Peyer's patch (tissue), 4 donors: Measurements from ENCODE around the gene LACC1. TPM values are rescaled to one million over a fixed set of nuclear protein-coding genes. Genes with fewer than 3 reads are reported as not detected.

Experiments
- DNase-seq, 3 donors: peaks; one replicate each; pipeline ENCODE4 v3.0.0-alpha.2; 2017 to 2019
- H3K27ac ChIP-seq, 4 donors: fragments of 200-600 bp; sonication (generic); one replicate each; pipeline ENCODE4 v1.5.1; 2016 to 2019
- H3K27me3 ChIP-seq, 2 donors: fragments of 200-600 bp; sonication (generic); one replicate each; pipeline ENCODE4 v1.5.1; 2019
- H3K36me3 ChIP-seq, 3 donors: fragments of 200-600 bp; sonication (generic); one replicate each; pipeline ENCODE4 v1.5.1; 2016 to 2019
- H3K4me1 ChIP-seq, 4 donors: fragments of 200-600 bp; sonication (generic); one replicate each; pipeline ENCODE4 v1.5.1; 2016 to 2019
- H3K4me3 ChIP-seq, 4 donors: fragments of 200-600 bp; sonication (generic); 1 replicate in 3 of 4; 2 replicates in 1 of 4; pipeline ENCODE4 v1.5.1; 2016 to 2019; ENCODE audit warnings: mild to moderate bottlenecking in 1 of 4
- H3K9me3 ChIP-seq, 4 donors: fragments of 200-600 bp; sonication (generic); one replicate each; pipeline ENCODE4 v1.5.1; 2016 to 2019; ENCODE audit warnings: mild to moderate bottlenecking in 1 of 4
- POLR2A ChIP-seq, 2 donors: fragments of 450-650 bp; IDR thresholded peaks; one replicate each; pipeline ENCODE4 v1.5.1; 2017; ENCODE audit warnings: antibody characterized with exemption in 2 of 2, mild to moderate bottlenecking in 2 of 2, moderate library complexity in 2 of 2
- total RNA-seq, 4 donors: library from RNA; depleted of rRNA; stranded (reverse); fragments of >200 nt; gene quantifications; one replicate each; pipeline ENCODE4 v1.1.0, GENCODE V29; 2016
- TF ChIP-seq, protein P1 (sequence below), 6 experiments: fragments of 450-650 bp in 4 of 6; fragments of 200-600 bp in 2 of 6; sonication (generic) in 1 of 6; IDR thresholded peaks; one replicate each; pipeline ENCODE4 v1.5.1; 2017 to 2019; ENCODE audit warnings: antibody characterized with exemption in 6 of 6, mild to moderate bottlenecking in 3 of 6, moderate library complexity in 1 of 6

LACC1 gene
- total RNA-seq, result 10 to 100 TPM in 3 of 4 donors, 1 to 10 TPM in 1; 7.9 to 24.8 (median 17.4) TPM

DNA sequence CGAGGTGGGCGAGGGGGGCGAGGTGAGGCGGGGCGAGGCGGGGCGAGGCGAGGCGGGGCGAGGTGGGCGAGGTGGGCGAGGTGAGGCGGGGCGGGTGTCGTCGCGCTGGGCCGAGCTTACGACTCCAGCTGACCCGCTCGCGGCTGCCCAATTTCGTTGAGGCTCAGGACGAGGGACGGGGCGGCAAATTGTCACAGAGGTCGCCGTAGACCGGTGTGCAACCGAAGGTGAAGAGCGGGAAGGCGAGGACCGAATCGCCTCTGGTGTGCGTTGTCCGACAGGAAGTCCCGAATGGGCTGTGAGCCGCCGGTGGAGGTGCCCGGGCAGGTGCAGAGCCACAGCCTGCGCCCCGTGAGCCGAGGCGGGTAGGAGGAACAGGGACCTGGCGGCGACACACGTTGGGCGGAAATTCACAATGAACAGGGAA is at the start of gene LACC1:
Gene LACC1, plus strand, starts transcription at position 150 of the 427 bp plus-strand sequence. CDS start 1,082 bp downstream, outside the sequence.
- Histone ChIP-seq H3K4me3 (peak within 1 kb of the TSS; percentile 76 to 92 (median 80)), H3K9me3 (no peaks in the 10 kb centered on the region), H3K36me3 (no peaks in the 10 kb centered on the region), H3K4me1 (peaks cover 0 to 13% (median 7%) of the 10 kb centered on the region in 4 donors), H3K27ac (peak within 1 kb of the TSS; percentile 86 to 98 (median 96)), H3K27me3 (no peaks in the 10 kb centered on the region)
- peak in 2 of 3 donors; percentile 62 to 73 for DNase-seq
- TF ChIP-seq POLR2A (IDR thresholded peaks at IDR 0.05), result no peak
- TF ChIP-seq, protein P1, sequence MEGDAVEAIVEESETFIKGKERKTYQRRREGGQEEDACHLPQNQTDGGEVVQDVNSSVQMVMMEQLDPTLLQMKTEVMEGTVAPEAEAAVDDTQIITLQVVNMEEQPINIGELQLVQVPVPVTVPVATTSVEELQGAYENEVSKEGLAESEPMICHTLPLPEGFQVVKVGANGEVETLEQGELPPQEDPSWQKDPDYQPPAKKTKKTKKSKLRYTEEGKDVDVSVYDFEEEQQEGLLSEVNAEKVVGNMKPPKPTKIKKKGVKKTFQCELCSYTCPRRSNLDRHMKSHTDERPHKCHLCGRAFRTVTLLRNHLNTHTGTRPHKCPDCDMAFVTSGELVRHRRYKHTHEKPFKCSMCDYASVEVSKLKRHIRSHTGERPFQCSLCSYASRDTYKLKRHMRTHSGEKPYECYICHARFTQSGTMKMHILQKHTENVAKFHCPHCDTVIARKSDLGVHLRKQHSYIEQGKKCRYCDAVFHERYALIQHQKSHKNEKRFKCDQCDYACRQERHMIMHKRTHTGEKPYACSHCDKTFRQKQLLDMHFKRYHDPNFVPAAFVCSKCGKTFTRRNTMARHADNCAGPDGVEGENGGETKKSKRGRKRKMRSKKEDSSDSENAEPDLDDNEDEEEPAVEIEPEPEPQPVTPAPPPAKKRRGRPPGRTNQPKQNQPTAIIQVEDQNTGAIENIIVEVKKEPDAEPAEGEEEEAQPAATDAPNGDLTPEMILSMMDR (IDR thresholded peaks at IDR 0.05), result no peak

DNA sequence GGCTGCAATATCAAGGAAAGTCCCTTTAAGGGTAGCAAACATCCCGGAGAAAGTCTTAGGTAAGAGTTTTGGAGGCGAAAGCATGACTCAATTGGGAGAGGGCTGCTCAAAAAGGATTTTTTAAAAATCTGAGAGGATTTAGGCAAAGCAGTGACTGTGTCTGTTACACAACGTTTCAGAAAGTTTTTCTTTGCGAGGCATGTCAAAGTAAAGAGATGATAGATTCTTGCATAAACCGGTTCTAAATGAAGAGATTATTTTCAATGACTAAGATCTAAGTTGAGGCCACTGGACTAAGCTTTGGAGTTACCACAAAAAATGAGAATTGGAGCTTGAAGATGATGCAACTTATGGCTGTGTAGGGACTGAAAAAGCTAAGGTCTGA is 49.2 kb upstream of the LACC1 start:
- Histone ChIP-seq H3K9me3 (no peaks in the 10 kb centered on the region), H3K4me3 (no peak overlapping the region), H3K36me3 (no peaks in the 10 kb centered on the region), H3K27ac (no peak overlapping the region), H3K27me3 (no peaks in the 10 kb centered on the region), H3K4me1 (no peaks in the 10 kb centered on the region)
- no peak for TF ChIP-seq POLR2A (IDR thresholded peaks at IDR 0.05)
- TF ChIP-seq, protein P1 (IDR thresholded peaks at IDR 0.05), result no peak
- no peak for DNase-seq

DNA sequence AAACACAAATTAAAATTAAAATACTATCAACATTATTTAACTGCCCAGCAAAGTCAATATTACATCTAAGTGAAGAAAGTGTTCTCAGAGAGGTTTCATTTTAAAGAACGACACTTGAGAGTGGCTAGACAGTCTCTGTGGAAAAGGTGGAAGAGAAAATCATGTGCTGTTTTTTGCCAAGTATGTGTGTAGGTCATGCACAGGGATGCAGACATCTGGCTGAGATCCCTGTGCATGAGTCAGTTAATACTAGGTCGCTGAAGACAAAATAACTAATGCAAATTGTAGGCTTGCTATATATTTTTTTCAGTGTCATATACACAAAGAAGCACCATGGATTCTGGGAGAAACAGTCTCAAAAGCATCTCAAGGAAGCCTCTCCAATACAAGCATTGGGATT is 48.6 kb upstream of the LACC1 start:
- TF ChIP-seq, protein P1 (IDR thresholded peaks at IDR 0.05), result no peak
- Histone ChIP-seq H3K4me1 (no peaks in the 10 kb centered on the region), H3K36me3 (no peaks in the 10 kb centered on the region), H3K9me3 (no peaks in the 10 kb centered on the region), H3K27me3 (no peaks in the 10 kb centered on the region), H3K27ac (no peak overlapping the region), H3K4me3 (no peak overlapping the region)
- no peak for DNase-seq

DNA sequence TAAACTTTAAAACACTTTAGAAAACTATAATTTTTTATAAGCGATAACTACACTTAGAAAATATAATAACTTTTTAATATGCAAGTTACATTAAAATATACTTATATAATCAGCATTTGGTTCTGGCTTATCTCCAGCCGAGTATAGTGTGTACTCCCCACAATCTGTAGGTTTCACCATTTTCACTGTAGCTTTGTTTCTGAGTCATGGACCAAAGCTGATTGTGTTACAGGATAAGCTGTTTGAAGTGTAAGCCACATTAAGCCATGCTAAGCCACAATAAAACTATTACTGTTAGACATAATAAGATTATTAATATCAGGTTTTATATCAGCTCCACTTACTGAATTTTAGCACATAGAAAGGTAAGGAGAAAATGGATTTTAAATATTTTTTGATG is 44.0 kb upstream of the LACC1 start:
- no peaks in the 10 kb centered on the region for H3K36me3 ChIP-seq
- no peaks in the 10 kb centered on the region for H3K27me3 ChIP-seq
- no peaks in the 10 kb centered on the region for H3K4me1 ChIP-seq
- DNase-seq, result no peak
- H3K4me3 ChIP-seq, result no peak overlapping the region
- H3K27ac ChIP-seq, result no peak overlapping the region
- no peak for TF ChIP-seq POLR2A (IDR thresholded peaks at IDR 0.05)
- TF ChIP-seq, protein P1 (IDR thresholded peaks at IDR 0.05), result no peak
- H3K9me3 ChIP-seq, result no peaks in the 10 kb centered on the region

DNA sequence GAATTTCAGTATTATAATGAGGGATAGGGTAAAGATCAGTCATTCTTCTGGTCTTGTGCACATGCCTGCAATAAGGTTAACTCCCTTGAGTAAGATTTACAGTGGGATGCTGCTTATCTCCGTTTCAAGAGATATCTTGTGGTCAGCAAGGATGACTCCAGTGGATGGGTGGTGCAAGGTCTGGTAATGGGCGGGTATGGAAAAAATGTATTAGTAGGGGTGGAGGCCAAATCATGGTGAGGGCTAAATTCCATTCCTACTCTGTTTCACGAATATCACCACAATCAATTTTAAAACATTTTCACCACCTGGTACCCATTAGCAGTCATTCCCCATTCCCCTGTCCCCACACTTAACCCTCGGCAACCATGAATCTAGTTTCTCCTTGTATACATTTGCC is 40.8 kb upstream of the LACC1 start:
- no peak for TF ChIP-seq POLR2A (IDR thresholded peaks at IDR 0.05)
- H3K4me1 ChIP-seq, result no peaks in the 10 kb centered on the region
- H3K27me3 ChIP-seq, result no peaks in the 10 kb centered on the region
- DNase-seq, result no peak
- no peaks in the 10 kb centered on the region for H3K36me3 ChIP-seq
- H3K4me3 ChIP-seq, result no peak overlapping the region
- no peak overlapping the region for H3K27ac ChIP-seq
- no peaks in the 10 kb centered on the region for H3K9me3 ChIP-seq

DNA sequence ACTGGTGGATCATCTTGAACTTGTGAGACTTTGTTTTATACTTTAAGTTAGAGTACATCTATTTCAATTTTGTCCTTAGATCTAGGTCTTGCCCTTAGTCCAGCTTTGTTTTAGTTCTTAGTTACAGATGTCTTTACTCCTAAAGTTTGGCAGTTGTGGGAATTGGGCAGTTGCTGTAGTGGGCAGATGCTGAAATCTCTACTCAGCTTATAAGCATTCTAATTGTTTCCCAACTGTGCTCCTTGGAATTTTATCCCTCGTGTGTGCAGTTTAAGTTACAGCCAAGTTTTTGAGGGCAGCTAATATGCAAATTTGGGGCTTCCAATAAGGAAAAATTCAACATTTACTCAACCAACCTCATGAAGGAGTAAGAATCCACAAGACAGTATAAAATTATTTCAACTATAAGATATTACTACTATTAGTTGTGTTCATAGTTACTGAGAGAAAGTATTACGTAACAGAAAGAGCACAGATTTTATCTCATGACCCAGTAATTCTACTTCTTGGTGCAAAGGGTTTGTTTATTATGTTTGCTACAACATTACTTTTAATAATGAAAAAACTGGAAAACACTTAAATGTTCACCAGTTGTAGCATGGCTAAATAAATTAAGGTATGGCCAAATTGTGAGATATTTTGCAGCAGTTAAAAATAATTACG is 33.1 kb upstream of the LACC1 start:
- no peaks in the 10 kb centered on the region for H3K36me3 ChIP-seq
- H3K4me1 ChIP-seq, result no peaks in the 10 kb centered on the region
- peaks cover 0 to 6% (median 0%) of the 10 kb centered on the region in 4 donors for H3K9me3 ChIP-seq
- H3K27ac ChIP-seq, result no peak overlapping the region
- no peaks in the 10 kb centered on the region for H3K27me3 ChIP-seq
- DNase-seq, result no peak
- no peak for TF ChIP-seq POLR2A (IDR thresholded peaks at IDR 0.05)
- TF ChIP-seq, protein P1 (IDR thresholded peaks at IDR 0.05), result no peak
- H3K4me3 ChIP-seq, result no peak overlapping the region
